Body of pancreas (tissue), 4 donors: ENCODE data around the gene EMILIN1. TPM values are rescaled to one million over a fixed set of nuclear protein-coding genes. Genes with fewer than 3 reads are reported as not detected.

ENCODE experiments used
- ATAC-seq: fragments of 150-250 bp; one replicate; pipeline ENCODE4 v1.9.1; 2016
- DNase-seq, 4 donors: peaks; one replicate each; pipeline ENCODE4 v3.0.0-alpha.2; 2019
- H3K27ac ChIP-seq, 4 donors: fragments of 200-600 bp; sonication (generic); 1 replicate in 3 of 4; 2 replicates in 1 of 4; pipeline versions ENCODE4 v1.5.1 to v1.6.1; 2016 to 2019; ENCODE audit warnings: mild to moderate bottlenecking in 1 of 4, mixed read lengths in 1 of 4, moderate library complexity in 1 of 4
- H3K27me3 ChIP-seq, 2 donors: fragments of 200-600 bp; sonication (generic); one replicate each; pipeline ENCODE4 v1.6.0; 2016; ENCODE audit warnings: mild to moderate bottlenecking in 1 of 2
- H3K36me3 ChIP-seq, 2 donors: fragments of 200-600 bp; sonication (generic); replicated peaks in 1 of 2; 2 replicates each; pipeline ENCODE4 v1.5.1; 2016; ENCODE audit warnings: low read depth in 2 of 2; ENCODE audit not compliant: insufficient read depth in 1 of 2
- H3K4me1 ChIP-seq: fragments of 200-600 bp; sonication (generic); one replicate; pipeline ENCODE4 v1.6.0; 2016
- H3K4me3 ChIP-seq, 2 donors: fragments of 200-600 bp; sonication (generic); 1 replicate in 1 of 2; 2 replicates in 1 of 2; pipeline ENCODE4 v1.5.1; 2016 to 2019
- H3K9me3 ChIP-seq, 3 donors: fragments of 200-600 bp; sonication (generic); 1 replicate in 2 of 3; 2 replicates in 1 of 3; pipeline ENCODE4 v1.5.1; 2016
- POLR2A ChIP-seq, 3 donors: fragments of 450-650 bp; IDR thresholded peaks; one replicate each; pipeline ENCODE4 v1.6.1; 2016; ENCODE audit warnings: antibody characterized with exemption in 3 of 3, mild to moderate bottlenecking in 2 of 3
- WGBS, 2 donors: methylation state at CpG; one replicate each; pipeline ENCODE4 v1.1.5; 2017; 5-methylcytosine and 5-hydroxymethylcytosine counted together
- intact Hi-C: fragments of 100-400 bp; cut with DNase I; formaldehyde crosslinking; loops from one replicate; pipeline ENCODE4 v1.15.1; 2023
- total RNA-seq, 2 donors: library from RNA; depleted of rRNA; stranded (reverse); fragments of >200 nt; gene quantifications; one replicate each; pipeline ENCODE4 v1.1.0, GENCODE V29; 2016
- TF ChIP-seq, protein P1 (sequence below), 7 experiments: fragments of 450-650 bp in 4 of 7; fragments of 200-600 bp in 3 of 7; sonication (generic) in 3 of 7; IDR thresholded peaks; one replicate each; pipeline ENCODE4 v1.5.1; 2016 to 2019; ENCODE audit warnings: antibody characterized with exemption in 7 of 7

The EMILIN1 gene
- total RNA-seq, 2 donors from 2014 or later = 21.8 to 24.1 TPM

GRCh38 chr2:27085673-27086089 is 7.3 kb downstream of the EMILIN1 start:
- Histone ChIP-seq H3K36me3 (no peaks in the 10 kb centered on the region), H3K4me1 (peaks cover 38% of the 10 kb centered on the region), H3K27ac (peak overlapping the region; percentile 76 to 96 (median 86)), H3K27me3 (no peaks in the 10 kb centered on the region), H3K9me3 (no peaks in the 10 kb centered on the region), H3K4me3 (peak overlapping the region; percentile 55 to 74)
- TF ChIP-seq, protein P1, sequence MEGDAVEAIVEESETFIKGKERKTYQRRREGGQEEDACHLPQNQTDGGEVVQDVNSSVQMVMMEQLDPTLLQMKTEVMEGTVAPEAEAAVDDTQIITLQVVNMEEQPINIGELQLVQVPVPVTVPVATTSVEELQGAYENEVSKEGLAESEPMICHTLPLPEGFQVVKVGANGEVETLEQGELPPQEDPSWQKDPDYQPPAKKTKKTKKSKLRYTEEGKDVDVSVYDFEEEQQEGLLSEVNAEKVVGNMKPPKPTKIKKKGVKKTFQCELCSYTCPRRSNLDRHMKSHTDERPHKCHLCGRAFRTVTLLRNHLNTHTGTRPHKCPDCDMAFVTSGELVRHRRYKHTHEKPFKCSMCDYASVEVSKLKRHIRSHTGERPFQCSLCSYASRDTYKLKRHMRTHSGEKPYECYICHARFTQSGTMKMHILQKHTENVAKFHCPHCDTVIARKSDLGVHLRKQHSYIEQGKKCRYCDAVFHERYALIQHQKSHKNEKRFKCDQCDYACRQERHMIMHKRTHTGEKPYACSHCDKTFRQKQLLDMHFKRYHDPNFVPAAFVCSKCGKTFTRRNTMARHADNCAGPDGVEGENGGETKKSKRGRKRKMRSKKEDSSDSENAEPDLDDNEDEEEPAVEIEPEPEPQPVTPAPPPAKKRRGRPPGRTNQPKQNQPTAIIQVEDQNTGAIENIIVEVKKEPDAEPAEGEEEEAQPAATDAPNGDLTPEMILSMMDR (IDR thresholded peaks at IDR 0.05) = peak in 4 of 7 experiments; percentile 5 to 49 (median 24)
- peak in 2 of 3 donors; percentile 10 to 27 for TF ChIP-seq POLR2A (IDR thresholded peaks at IDR 0.05)
- DNase-seq (peak; percentile 70 to 81 (median 78)), ATAC-seq (peak; percentile 51)
- WGBS, 2 donors = 1 to 2% methylated on average over 10 to 38 of the region's 38 CpGs
- intact Hi-C loops = no loop called here

DNA sequence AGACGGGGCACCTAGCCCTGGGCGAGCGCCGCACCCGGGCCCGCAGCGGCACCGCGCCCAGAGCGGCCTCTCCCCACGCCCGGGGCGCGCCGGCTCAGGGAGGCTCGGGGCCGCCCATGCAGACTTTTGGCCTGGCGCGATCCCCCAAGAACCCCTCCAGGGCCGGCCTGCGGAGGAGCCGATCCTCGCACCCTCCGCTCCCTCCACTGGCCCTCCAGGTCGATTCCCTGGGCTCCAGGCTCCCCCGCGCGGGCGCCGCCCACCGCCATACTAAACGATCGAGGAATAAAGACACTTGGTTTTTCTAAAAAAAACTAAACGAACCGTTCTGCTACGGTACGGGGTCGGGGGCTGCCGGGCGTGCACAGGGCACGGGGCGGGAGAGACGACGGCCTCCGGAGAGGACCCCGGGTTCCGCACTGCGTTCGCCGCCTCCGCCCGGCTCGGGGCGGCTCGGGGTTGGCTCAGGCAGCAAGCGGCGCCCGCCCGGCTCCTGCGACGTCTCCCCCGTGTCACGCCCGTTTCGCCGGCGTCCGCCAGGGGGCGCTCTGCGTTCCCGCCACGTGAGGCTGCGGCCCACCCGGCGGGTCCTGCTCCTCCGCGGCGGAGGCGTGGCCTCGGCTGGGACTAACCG is 7.8 kb downstream of the EMILIN1 start:
- peak overlapping the region; percentile 55 to 74 for H3K4me3 ChIP-seq
- no peaks in the 10 kb centered on the region for H3K36me3 ChIP-seq
- intact Hi-C loops = no loop called here
- H3K4me1 ChIP-seq = peaks cover 33% of the 10 kb centered on the region
- DNase-seq (peak; percentile 95 to 97 (median 96)), ATAC-seq (peak; percentile 92)
- WGBS, 2 donors = 1% methylated on average over 79 of the region's 81 CpGs; no CpG with 5 or more reads in 1 of the 2 donors
- H3K27ac ChIP-seq = peak overlapping the region; percentile 76 to 96 (median 86)
- no peaks in the 10 kb centered on the region for H3K9me3 ChIP-seq
- TF ChIP-seq POLR2A (IDR thresholded peaks at IDR 0.05) = peak; percentile 70 to 77 (median 76)
- TF ChIP-seq, protein P1 (IDR thresholded peaks at IDR 0.05) = peak; percentile 71 to 99 (median 97)
- H3K27me3 ChIP-seq = no peaks in the 10 kb centered on the region

- H3K36me3 ChIP-seq = no peaks in the 10 kb centered on the region
- DNase-seq (peak; percentile 57 to 73 (median 66)), ATAC-seq (peak; percentile 11)
- H3K4me1 ChIP-seq = peaks cover 26% of the 10 kb centered on the region
- peak within 1 kb of the TSS; percentile 55 to 74 for H3K4me3 ChIP-seq
- intact Hi-C loops = no loop called here
- no peaks in the 10 kb centered on the region for H3K9me3 ChIP-seq
- TF ChIP-seq POLR2A (IDR thresholded peaks at IDR 0.05) = no peak
- TF ChIP-seq, protein P1 (IDR thresholded peaks at IDR 0.05) = no peak
- H3K27ac ChIP-seq = peak within 1 kb of the TSS; percentile 76 to 96 (median 86)
- WGBS, 2 donors = 7 to 28% methylated on average over 21 to 52 of the region's 54 CpGs
- no peaks in the 10 kb centered on the region for H3K27me3 ChIP-seq
Observed at GRCh38 chr2:27086724-27087593, 8.5 kb downstream of the EMILIN1 start, which contains the start of gene KHK. KHK (plus strand) TSS chr2:27086772; CDS start chr2:27087260, 488 bp downstream.

GRCh38 chr2:27087823-27088410 is 9.5 kb downstream of the EMILIN1 start:
- intact Hi-C loops = no loop called here
- DNase-seq = no peak
- TF ChIP-seq, protein P1 (IDR thresholded peaks at IDR 0.05) = no peak
- TF ChIP-seq POLR2A (IDR thresholded peaks at IDR 0.05) = no peak

More at GRCh38 chr2:27087823-27088410, 9.5 kb downstream of the EMILIN1 start:
- H3K9me3 ChIP-seq = no peaks in the 10 kb centered on the region
- H3K4me3 ChIP-seq = no peak overlapping the region
- WGBS, 2 donors = 71 to 84% methylated on average over 5 of the region's 5 CpGs
- no peaks in the 10 kb centered on the region for H3K36me3 ChIP-seq
- peaks cover 27% of the 10 kb centered on the region for H3K4me1 ChIP-seq
- H3K27me3 ChIP-seq = no peaks in the 10 kb centered on the region
- H3K27ac ChIP-seq = no peak overlapping the region
- no peak for ATAC-seq
